Fibroblast of lung (primary cell): ENCODE results near the gene AFAP1.

ENCODE experiments used
- CTCF ChIP-seq, 2 donors: IDR thresholded peaks in 1 of 2; conservative IDR thresholded peaks in 1 of 2; 1 replicate in 1 of 2; 2 replicates in 1 of 2; pipeline ENCODE4 v1.5.1; 2011 to 2012; ENCODE audit warnings: low read length in 2 of 2, control low read depth in 1 of 2, inconsistent platforms in 1 of 2, low read depth in 1 of 2, mild to moderate bottlenecking in 1 of 2
- EZH2 ChIP-seq: IDR thresholded peaks from 2 replicates; pipeline ENCODE4 v1.5.1; 2012; ENCODE audit warnings: low read length, control low read depth, mild to moderate bottlenecking; ENCODE audit errors: missing control alignments

- no peak for TF ChIP-seq CTCF (conservative IDR thresholded peaks at IDR 0.05 in 1 of 2, IDR thresholded peaks at IDR 0.05 in 1 of 2; ENCODE audit: low read depth in 1 of 2, low read length in 2 of 2)
- TF ChIP-seq EZH2, result no peak
Observed at GRCh38 chr4:7877176-7877575, 62.5 kb downstream of the AFAP1 start.
